Fibroblast of villous mesenchyme (primary cell): ENCODE results near the gene ERAP2. TPM values are rescaled to one million over a fixed set of nuclear protein-coding genes. Genes with fewer than 3 reads are reported as not detected.

Experiments used
- DNase-seq: peaks from one replicate; pipeline ENCODE4 v3.0.0-alpha.2; 2010; ENCODE audit warnings: low read depth
- H3K4me3 ChIP-seq: 2 replicates; pipeline ENCODE4 v1.5.1; 2011; ENCODE audit warnings: low read depth, mild to moderate bottlenecking, low read length
- total RNA-seq: library from RNA; depleted of rRNA; stranded (reverse); fragments of >200 nt; gene quantifications from 2 replicates; pipeline ENCODE4 v1.2.3, GENCODE V29; 2012
- TF ChIP-seq, protein P1 (sequence below): IDR thresholded peaks from 2 replicates; pipeline ENCODE4 v1.5.1; 2012; ENCODE audit warnings: low read depth, mild to moderate bottlenecking, low read length; ENCODE audit not compliant: insufficient read depth

The ERAP2 gene
- total RNA-seq, 1 donor: 64.8 TPM

- no peak for DNase-seq
- no peak overlapping the region for H3K4me3 ChIP-seq
- TF ChIP-seq, protein P1, sequence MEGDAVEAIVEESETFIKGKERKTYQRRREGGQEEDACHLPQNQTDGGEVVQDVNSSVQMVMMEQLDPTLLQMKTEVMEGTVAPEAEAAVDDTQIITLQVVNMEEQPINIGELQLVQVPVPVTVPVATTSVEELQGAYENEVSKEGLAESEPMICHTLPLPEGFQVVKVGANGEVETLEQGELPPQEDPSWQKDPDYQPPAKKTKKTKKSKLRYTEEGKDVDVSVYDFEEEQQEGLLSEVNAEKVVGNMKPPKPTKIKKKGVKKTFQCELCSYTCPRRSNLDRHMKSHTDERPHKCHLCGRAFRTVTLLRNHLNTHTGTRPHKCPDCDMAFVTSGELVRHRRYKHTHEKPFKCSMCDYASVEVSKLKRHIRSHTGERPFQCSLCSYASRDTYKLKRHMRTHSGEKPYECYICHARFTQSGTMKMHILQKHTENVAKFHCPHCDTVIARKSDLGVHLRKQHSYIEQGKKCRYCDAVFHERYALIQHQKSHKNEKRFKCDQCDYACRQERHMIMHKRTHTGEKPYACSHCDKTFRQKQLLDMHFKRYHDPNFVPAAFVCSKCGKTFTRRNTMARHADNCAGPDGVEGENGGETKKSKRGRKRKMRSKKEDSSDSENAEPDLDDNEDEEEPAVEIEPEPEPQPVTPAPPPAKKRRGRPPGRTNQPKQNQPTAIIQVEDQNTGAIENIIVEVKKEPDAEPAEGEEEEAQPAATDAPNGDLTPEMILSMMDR: no peak
Observed at GRCh38 chr5:96902876-96903275, 26.6 kb downstream of the ERAP2 start.

DNA sequence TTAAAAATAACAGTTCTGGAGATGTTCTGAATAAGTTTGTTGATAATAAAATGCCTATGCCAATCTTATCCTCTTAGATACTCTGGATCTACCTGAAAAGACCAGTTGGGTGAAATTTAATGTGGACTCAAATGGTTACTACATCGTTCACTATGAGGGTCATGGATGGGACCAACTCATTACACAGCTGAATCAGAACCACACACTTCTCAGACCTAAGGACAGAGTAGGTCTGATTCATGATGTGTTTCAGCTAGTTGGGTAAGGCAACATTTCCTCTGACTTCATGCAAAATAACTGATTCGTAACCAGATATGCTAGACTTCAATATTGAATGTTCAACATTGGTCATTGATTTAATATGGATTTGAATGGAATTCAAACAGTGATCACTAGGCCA is 27.0 kb downstream of the ERAP2 start:
- DNase-seq: no peak
- TF ChIP-seq, protein P1: no peak
- H3K4me3 ChIP-seq: no peak overlapping the region

DNA sequence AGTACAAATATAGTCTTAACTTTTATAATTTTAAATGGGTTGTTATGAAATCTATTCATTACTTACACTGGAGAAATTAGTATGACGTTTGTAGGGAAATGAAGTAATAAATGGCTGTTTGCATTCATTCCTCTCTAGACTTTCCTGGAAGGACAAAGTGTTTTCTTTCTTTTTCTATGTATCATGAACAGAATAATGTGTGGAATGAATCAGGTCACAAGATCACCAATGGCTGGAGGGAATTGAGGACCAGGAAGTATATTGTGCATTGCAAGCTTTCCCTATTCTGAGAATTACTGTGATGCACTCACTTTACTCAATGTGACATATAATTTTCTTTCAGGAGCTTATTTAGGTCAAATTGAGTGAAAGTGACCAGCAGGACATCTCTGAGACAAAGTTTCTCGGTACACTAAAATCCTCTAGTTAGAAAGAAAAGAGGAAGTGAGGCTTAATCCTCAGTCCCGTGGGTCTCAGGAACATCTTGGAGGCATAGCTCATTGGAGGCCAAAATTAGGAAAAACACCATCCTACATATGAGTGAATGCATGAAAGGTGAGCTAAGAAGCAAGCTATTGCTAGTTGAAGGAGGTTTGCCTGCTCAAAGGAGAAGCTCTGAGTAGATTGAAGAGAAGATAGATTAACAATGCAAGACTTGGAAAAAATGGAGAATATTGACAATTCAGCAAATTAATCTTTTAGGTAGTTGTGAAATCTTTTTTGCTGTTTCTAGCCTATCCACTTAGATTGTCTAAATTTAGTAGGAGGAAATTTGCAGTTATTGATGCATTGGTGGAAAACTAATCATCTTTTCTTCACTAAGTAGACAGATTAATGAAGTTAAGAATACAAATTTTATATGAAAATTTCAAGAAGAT is 28.0 kb downstream of the ERAP2 start:
- peak; percentile 75 for DNase-seq
- H3K4me3 ChIP-seq: no peak overlapping the region
- TF ChIP-seq, protein P1: no peak

DNA sequence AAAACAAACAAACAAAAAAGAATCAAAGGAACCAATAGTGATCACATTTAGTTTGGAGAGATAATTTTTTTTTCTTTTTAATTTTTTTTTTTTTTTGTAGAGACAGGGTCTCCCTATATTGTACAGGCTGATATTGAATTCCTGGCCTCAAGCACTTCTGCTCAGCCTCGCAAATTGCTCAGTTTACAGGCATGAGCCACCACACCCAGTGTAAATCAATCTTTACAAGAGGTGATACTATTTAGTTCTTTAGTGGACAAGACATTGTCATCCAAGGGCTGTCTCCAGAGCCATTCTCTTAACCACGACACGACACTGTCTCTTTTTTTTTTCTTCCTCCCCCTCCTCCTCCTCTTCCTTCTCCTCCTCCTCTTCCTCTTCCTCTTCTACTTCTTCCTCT is 29.6 kb downstream of the ERAP2 start:
- DNase-seq: no peak
- H3K4me3 ChIP-seq: no peak overlapping the region
- TF ChIP-seq, protein P1: no peak

GRCh38 chr5:96909003-96909402 is 32.7 kb downstream of the ERAP2 start:
- no peak overlapping the region for H3K4me3 ChIP-seq
- TF ChIP-seq, protein P1: no peak
- DNase-seq: no peak

GRCh38 chr5:96909435-96909834 is 33.1 kb downstream of the ERAP2 start:
- no peak for DNase-seq
- H3K4me3 ChIP-seq: no peak overlapping the region
- TF ChIP-seq, protein P1: no peak

DNA sequence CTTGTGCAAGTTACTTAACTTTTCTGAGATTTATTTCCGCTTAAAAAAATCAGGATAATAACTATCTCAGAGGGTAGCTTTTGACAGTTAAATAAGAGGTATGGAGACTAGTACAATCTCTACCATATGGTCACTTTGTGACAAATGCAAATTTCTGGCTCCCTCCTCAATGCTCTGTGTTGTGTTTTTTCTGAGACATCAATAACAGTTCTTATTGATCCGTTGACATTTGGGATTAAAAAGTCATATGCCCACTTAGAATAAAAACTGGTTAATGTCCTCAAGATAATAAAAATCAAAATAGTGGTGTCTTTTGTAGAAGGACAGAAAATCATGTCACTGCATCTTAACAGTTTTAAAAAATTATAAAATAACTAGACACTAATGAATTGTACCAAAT is 34.8 kb downstream of the ERAP2 start:
- no peak for DNase-seq
- TF ChIP-seq, protein P1: no peak
- H3K4me3 ChIP-seq: no peak overlapping the region
